WTC11 (cell line): ENCODE measurements around the gene RTKN. TPM values are rescaled to one million over a fixed set of nuclear protein-coding genes. Genes with fewer than 3 reads are reported as not detected.

ENCODE experiments used
- AFF4 ChIP-seq: sonication (generic); formaldehyde crosslinking; IDR thresholded peaks from 2 replicates; pipeline ENCODE4 v1.8.1; 2023; ENCODE audit warnings: mild to moderate bottlenecking, missing genetic modification reagents, borderline replicate concordance
- ARID4B ChIP-seq: sonication (generic); formaldehyde crosslinking; IDR thresholded peaks from 2 replicates; pipeline ENCODE4 v1.8.0; 2023; ENCODE audit warnings: missing genetic modification reagents, mild to moderate bottlenecking, borderline replicate concordance
- ATF1 ChIP-seq: sonication (generic); formaldehyde crosslinking; IDR thresholded peaks from 2 replicates; pipeline ENCODE4 v1.8.1; 2023; ENCODE audit warnings: mild to moderate bottlenecking, moderate library complexity, missing genetic modification reagents
- ATF6 ChIP-seq: sonication (generic); formaldehyde crosslinking; IDR thresholded peaks from 2 replicates; pipeline ENCODE4 v1.8.1; 2023; ENCODE audit warnings: mild to moderate bottlenecking, missing genetic modification reagents
- CREB1 ChIP-seq: sonication (generic); formaldehyde crosslinking; IDR thresholded peaks from 2 replicates; pipeline ENCODE4 v1.8.0; 2023; ENCODE audit warnings: mild to moderate bottlenecking, missing genetic modification reagents
- ERG ChIP-seq: fragments of 250-450 bp; sonication (Bioruptor Pico); IDR thresholded peaks from 2 replicates; pipeline ENCODE4 v1.8.0; 2021; ENCODE audit warnings: mild to moderate bottlenecking
- ETV6 ChIP-seq: sonication (generic); formaldehyde crosslinking; IDR thresholded peaks from 2 replicates; pipeline ENCODE4 v1.8.1; 2022; ENCODE audit warnings: mild to moderate bottlenecking, missing genetic modification reagents
- FOXJ3 ChIP-seq: sonication (generic); formaldehyde crosslinking; IDR thresholded peaks from 2 replicates; pipeline ENCODE4 v1.9.0; 2021; ENCODE audit warnings: missing genetic modification reagents, mild to moderate bottlenecking, borderline replicate concordance
- GABPB1 ChIP-seq: sonication (generic); formaldehyde crosslinking; IDR thresholded peaks from 2 replicates; pipeline ENCODE4 v1.8.1; 2023; ENCODE audit warnings: mild to moderate bottlenecking, missing genetic modification reagents
- MAX ChIP-seq: sonication (generic); formaldehyde crosslinking; IDR thresholded peaks from 2 replicates; pipeline ENCODE4 v1.8.0; 2022; ENCODE audit warnings: mild to moderate bottlenecking, missing genetic modification reagents
- MXD4 ChIP-seq: fragments of 250-450 bp; sonication (Bioruptor Pico); IDR thresholded peaks from 2 replicates; pipeline ENCODE4 v1.8.0; 2021; ENCODE audit warnings: mild to moderate bottlenecking, moderate library complexity, borderline replicate concordance
- NFYB ChIP-seq: sonication (generic); formaldehyde crosslinking; conservative IDR thresholded peaks from 2 replicates; pipeline ENCODE4 v1.8.0; 2022; ENCODE audit warnings: low read depth, missing genetic modification reagents
- OVOL2 ChIP-seq: fragments of 250-450 bp; sonication (Bioruptor Pico); IDR thresholded peaks from 2 replicates; pipeline ENCODE4 v1.9.0; 2021; ENCODE audit warnings: mild to moderate bottlenecking, borderline replicate concordance
- TEAD1 ChIP-seq: sonication (generic); formaldehyde crosslinking; IDR thresholded peaks from 2 replicates; pipeline ENCODE4 v1.8.0; 2022; ENCODE audit warnings: mild to moderate bottlenecking, missing genetic modification reagents
- ZNF121 ChIP-seq: sonication (generic); formaldehyde crosslinking; IDR thresholded peaks from 2 replicates; pipeline ENCODE4 v1.8.0; 2023; ENCODE audit warnings: missing genetic modification reagents
- ZNF232 ChIP-seq: sonication (generic); formaldehyde crosslinking; IDR thresholded peaks from 2 replicates; pipeline ENCODE4 v1.8.0; 2022; ENCODE audit warnings: mild to moderate bottlenecking, missing genetic modification reagents
- ZNF281 ChIP-seq: sonication (generic); formaldehyde crosslinking; IDR thresholded peaks from 2 replicates; pipeline ENCODE4 v1.8.0; 2023; ENCODE audit warnings: mild to moderate bottlenecking, missing genetic modification reagents
- ZNF532 ChIP-seq: fragments of 250-450 bp; sonication (Bioruptor Pico); IDR thresholded peaks from 2 replicates; pipeline ENCODE4 v1.9.0; 2021; ENCODE audit warnings: mild to moderate bottlenecking, borderline replicate concordance
- total RNA-seq: library from RNA; stranded (reverse); gene quantifications from 3 replicates; pipeline ENCODE4 v1.2.3, GENCODE V29; 2021

Gene RTKN
- total RNA-seq, 1 experiment from 2014 or later: 80.1 TPM

- TF ChIP-seq ERG (no peak), MAX (CRISPR knock-in tag) (no peak), TEAD1 (0 out of 2 replicates have a peak, but pooled peaks have one; percentile 14), AFF4 (CRISPR knock-in tag) (no peak), ZNF281 (0 out of 2 replicates have a peak, but pooled peaks have one; percentile 21), ATF1 (CRISPR knock-in tag) (no peak), ZNF121 (CRISPR knock-in tag) (no peak), ATF6 (CRISPR knock-in tag) (no peak), ARID4B (CRISPR knock-in tag) (peak; percentile 3; the same call in 1 of the 2 replicates), ZNF232 (peak; percentile 14; the same call in 1 of the 2 replicates), GABPB1 (peak; percentile 79), CREB1 (CRISPR knock-in tag) (no peak), FOXJ3 (no peak), NFYB (CRISPR knock-in tag) (no peak), ZNF532 (CRISPR knock-in tag) (no peak), OVOL2 (CRISPR knock-in tag) (no peak), MXD4 (CRISPR knock-in tag) (no peak), ETV6 (CRISPR knock-in tag) (peak; percentile 84)
Measured at GRCh38 chr2:74482801-74483674, 41.3 kb upstream of the RTKN start, which contains the start of the genes CCDC142 and TTC31 (continued).
